HUES64 (cell line): ENCODE data around the gene YLPM1.

ENCODE experiments used
- H3K27ac ChIP-seq: 2 replicates; pipeline ENCODE4 v1.7.0; 2013; ENCODE audit warnings: low read depth, low read length, inconsistent platforms
- H3K27me3 ChIP-seq: 2 replicates; pipeline ENCODE4 v1.6.1; 2013; ENCODE audit warnings: mild to moderate bottlenecking, low read length; ENCODE audit not compliant: insufficient read depth
- H3K36me3 ChIP-seq: 2 replicates; pipeline ENCODE4 v1.6.1; 2013; ENCODE audit warnings: mild to moderate bottlenecking, low read length; ENCODE audit not compliant: insufficient read depth
- H3K4me1 ChIP-seq: 2 replicates; pipeline ENCODE4 v1.6.1; 2013; ENCODE audit warnings: mild to moderate bottlenecking, low read length, moderate library complexity; ENCODE audit not compliant: insufficient read depth
- H3K4me3 ChIP-seq: 2 replicates; pipeline ENCODE4 v1.5.1; 2013; ENCODE audit warnings: mild to moderate bottlenecking, low read length, moderate library complexity
- H3K9ac ChIP-seq: 2 replicates; pipeline ENCODE4 v1.6.1; 2013; ENCODE audit warnings: mild to moderate bottlenecking, low read depth, low read length
- H3K9me3 ChIP-seq: 2 replicates; pipeline ENCODE4 v1.6.1; 2013; ENCODE audit warnings: low read depth, low read length; ENCODE audit not compliant: insufficient read depth
- WGBS: fragments of 150-250, 120-280 bp; methylation state at CpG from one replicate; pipeline ENCODE4 v1.1.7; 2013; ENCODE audit warnings: missing lambda C conversion rate; 5-methylcytosine and 5-hydroxymethylcytosine counted together

Gene YLPM1

GRCh38 chr14:74875941-74876913 lies 113.1 kb downstream of the YLPM1 start, which contains the start of gene PROX2:
TSS of gene PROX2 (minus strand) at chr14:74876145. CDS start at chr14:74863834, 12,311 bp downstream.
- Histone ChIP-seq H3K36me3 (no peaks in the 10 kb centered on the region), H3K27ac (no peak within 1 kb of the TSS), H3K9ac (no peak within 1 kb of the TSS; the same call in 1 of the 2 replicates), H3K27me3 (no peaks in the 10 kb centered on the region), H3K4me3 (no peak within 1 kb of the TSS), H3K4me1 (peaks cover 9% of the 10 kb centered on the region; the same call in 1 of the 2 replicates), H3K9me3 (no peaks in the 10 kb centered on the region)
- 65% methylated on average over 12 of the region's 13 CpGs for WGBS

GRCh38 chr14:74879427-74880182 lies 116.5 kb downstream of the YLPM1 start:
- H3K9ac ChIP-seq, result no peak overlapping the region
- no peaks in the 10 kb centered on the region for H3K27me3 ChIP-seq
- no peak overlapping the region for H3K4me3 ChIP-seq
- peaks cover 24% of the 10 kb centered on the region for H3K4me1 ChIP-seq
- no peak overlapping the region for H3K27ac ChIP-seq
- no peaks in the 10 kb centered on the region for H3K9me3 ChIP-seq
- no CpG with 5 or more reads among the region's 3 CpGs for WGBS
- H3K36me3 ChIP-seq, result no peaks in the 10 kb centered on the region

- WGBS, result 1% methylated on average over 53 of the region's 53 CpGs
- Histone ChIP-seq H3K27me3 (no peaks in the 10 kb centered on the region), H3K9ac (peak within 1 kb of the TSS; percentile 90), H3K27ac (peak within 1 kb of the TSS; percentile 79), H3K36me3 (no peaks in the 10 kb centered on the region), H3K4me3 (peak within 1 kb of the TSS; percentile 93), H3K9me3 (no peaks in the 10 kb centered on the region), H3K4me1 (peaks cover 42% of the 10 kb centered on the region)
Measured at GRCh38 chr14:74881431-74882102, 118.5 kb downstream of the YLPM1 start, which contains the start of gene DLST. TSS of gene DLST (plus strand) at chr14:74881916. CDS start at chr14:74881954, 38 bp downstream.

GRCh38 chr14:74882103-74882920 lies 119.2 kb downstream of the YLPM1 start:
- H3K9ac ChIP-seq, result peak overlapping the region; percentile 90
- H3K4me3 ChIP-seq, result peak overlapping the region; percentile 93
- peak overlapping the region; percentile 79 for H3K27ac ChIP-seq
- H3K36me3 ChIP-seq, result peaks cover 5% of the 10 kb centered on the region
- WGBS, result 4% methylated on average over 49 of the region's 49 CpGs
- H3K4me1 ChIP-seq, result peaks cover 49% of the 10 kb centered on the region
- H3K9me3 ChIP-seq, result no peaks in the 10 kb centered on the region
- H3K27me3 ChIP-seq, result no peaks in the 10 kb centered on the region
